ENCODE data around the gene MINDY4.

DNA sequence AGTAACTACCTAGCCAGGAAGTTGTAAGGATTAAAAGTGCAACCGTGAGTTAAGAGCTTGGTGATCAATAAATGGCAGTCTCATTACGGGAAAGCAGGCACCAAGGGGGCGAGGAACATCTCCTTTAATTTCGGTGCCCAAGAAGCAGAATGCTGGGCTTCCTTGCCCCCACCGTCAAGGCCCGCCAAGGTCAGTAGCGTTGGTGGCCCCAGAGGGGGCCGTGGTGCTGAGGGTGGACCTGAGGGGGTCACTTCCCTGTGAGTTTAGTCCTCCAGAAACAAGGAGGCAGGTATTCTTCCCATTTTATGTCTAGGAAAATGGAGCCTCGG lies 408 bp upstream of the MINDY4 start:
- TF ChIP-seq, protein P1, sequence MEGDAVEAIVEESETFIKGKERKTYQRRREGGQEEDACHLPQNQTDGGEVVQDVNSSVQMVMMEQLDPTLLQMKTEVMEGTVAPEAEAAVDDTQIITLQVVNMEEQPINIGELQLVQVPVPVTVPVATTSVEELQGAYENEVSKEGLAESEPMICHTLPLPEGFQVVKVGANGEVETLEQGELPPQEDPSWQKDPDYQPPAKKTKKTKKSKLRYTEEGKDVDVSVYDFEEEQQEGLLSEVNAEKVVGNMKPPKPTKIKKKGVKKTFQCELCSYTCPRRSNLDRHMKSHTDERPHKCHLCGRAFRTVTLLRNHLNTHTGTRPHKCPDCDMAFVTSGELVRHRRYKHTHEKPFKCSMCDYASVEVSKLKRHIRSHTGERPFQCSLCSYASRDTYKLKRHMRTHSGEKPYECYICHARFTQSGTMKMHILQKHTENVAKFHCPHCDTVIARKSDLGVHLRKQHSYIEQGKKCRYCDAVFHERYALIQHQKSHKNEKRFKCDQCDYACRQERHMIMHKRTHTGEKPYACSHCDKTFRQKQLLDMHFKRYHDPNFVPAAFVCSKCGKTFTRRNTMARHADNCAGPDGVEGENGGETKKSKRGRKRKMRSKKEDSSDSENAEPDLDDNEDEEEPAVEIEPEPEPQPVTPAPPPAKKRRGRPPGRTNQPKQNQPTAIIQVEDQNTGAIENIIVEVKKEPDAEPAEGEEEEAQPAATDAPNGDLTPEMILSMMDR (IDR thresholded peaks at IDR 0.05), result no peak
- TF ChIP-seq EZH2 (IDR thresholded peaks at IDR 0.05; ENCODE audit: borderline replicate concordance, insufficient read depth, low read depth, low read length, poor library complexity, severe bottlenecking), result no peak
